ENCODE data around the gene C21orf58. TPM values are rescaled to one million over a fixed set of nuclear protein-coding genes. Genes with fewer than 3 reads are reported as not detected.

C21orf58 gene
- polyA plus RNA-seq, 3 donors: 6.7 to 8.1 (median 7.4) TPM

GRCh38 chr21:46354518-46354917 lies 30.8 kb upstream of the C21orf58 start:
- no peak for DNase-seq (ENCODE audit: low read depth in 3 of 3, low spot score in 2 of 3)

- no peak for DNase-seq (ENCODE audit: low read depth in 3 of 3, low spot score in 2 of 3)
Observed at GRCh38 chr21:46354046-46354445, 30.4 kb upstream of the C21orf58 start.

GRCh38 chr21:46352913-46353312 lies 29.2 kb upstream of the C21orf58 start:
- no peak for DNase-seq (ENCODE audit: low read depth in 3 of 3, low spot score in 2 of 3)

- DNase-seq (ENCODE audit: low read depth in 3 of 3, low spot score in 2 of 3): no peak
Observed at GRCh38 chr21:46352164-46352515, 28.5 kb upstream of the C21orf58 start.

GRCh38 chr21:46351476-46352163 lies 27.9 kb upstream of the C21orf58 start:
- no peak for DNase-seq (ENCODE audit: low read depth in 3 of 3, low spot score in 2 of 3)

- no peak for DNase-seq (ENCODE audit: low read depth in 3 of 3, low spot score in 2 of 3)
Observed at GRCh38 chr21:46350981-46351380, 27.3 kb upstream of the C21orf58 start.

- DNase-seq (ENCODE audit: low read depth in 3 of 3, low spot score in 2 of 3): no peak
Observed at GRCh38 chr21:46350571-46350970, 26.9 kb upstream of the C21orf58 start.

GRCh38 chr21:46349134-46349760 lies 25.6 kb upstream of the C21orf58 start:
- DNase-seq (ENCODE audit: low read depth in 3 of 3, low spot score in 2 of 3): no peak

GRCh38 chr21:46347791-46348381 lies 24.2 kb upstream of the C21orf58 start:
- no peak for DNase-seq (ENCODE audit: low read depth in 3 of 3, low spot score in 2 of 3)

GRCh38 chr21:46347203-46347550 lies 23.5 kb upstream of the C21orf58 start:
- DNase-seq (ENCODE audit: low read depth in 3 of 3, low spot score in 2 of 3): no peak

GRCh38 chr21:46346296-46347202 lies 22.9 kb upstream of the C21orf58 start:
- DNase-seq (ENCODE audit: low read depth in 3 of 3, low spot score in 2 of 3): no peak

- DNase-seq (ENCODE audit: low read depth in 3 of 3, low spot score in 2 of 3): no peak
Observed at GRCh38 chr21:46345861-46346260, 22.2 kb upstream of the C21orf58 start.

GRCh38 chr21:46344219-46344915 lies 20.7 kb upstream of the C21orf58 start:
- no peak for DNase-seq (ENCODE audit: low read depth in 3 of 3, low spot score in 2 of 3)

- DNase-seq (ENCODE audit: low read depth in 3 of 3, low spot score in 2 of 3): no peak
Observed at GRCh38 chr21:46340998-46341397, 17.3 kb upstream of the C21orf58 start.

- no peak for DNase-seq (ENCODE audit: low read depth in 3 of 3, low spot score in 2 of 3)
Observed at GRCh38 chr21:46336603-46337002, 12.9 kb upstream of the C21orf58 start.

GRCh38 chr21:46334351-46335140 lies 10.9 kb upstream of the C21orf58 start:
- DNase-seq (ENCODE audit: low read depth in 3 of 3, low spot score in 2 of 3): no peak

- no peak for DNase-seq (ENCODE audit: low read depth in 3 of 3, low spot score in 2 of 3)
Observed at GRCh38 chr21:46329796-46330195, 6.1 kb upstream of the C21orf58 start.

- no peak for DNase-seq (ENCODE audit: low read depth in 3 of 3, low spot score in 2 of 3)
Observed at GRCh38 chr21:46328151-46328550, 4.5 kb upstream of the C21orf58 start.

GRCh38 chr21:46327711-46328110 lies 4.0 kb upstream of the C21orf58 start:
- no peak for DNase-seq (ENCODE audit: low read depth in 3 of 3, low spot score in 2 of 3)

All from right renal cortex interstitium (tissue), 3 donors.